NCI-H1105 (cell line): ENCODE measurements around the gene SCLY.
"Not testable (repeated sequence)": the region's sequence is repeated elsewhere in the genome, so short reads cannot be mapped to it uniquely, and the experiment has no call there.

Experiments used
- DNase-seq: peaks from one replicate; lab custom pipeline; 2025; lab: John Stamatoyannopoulos, UW

SCLY gene

DNA sequence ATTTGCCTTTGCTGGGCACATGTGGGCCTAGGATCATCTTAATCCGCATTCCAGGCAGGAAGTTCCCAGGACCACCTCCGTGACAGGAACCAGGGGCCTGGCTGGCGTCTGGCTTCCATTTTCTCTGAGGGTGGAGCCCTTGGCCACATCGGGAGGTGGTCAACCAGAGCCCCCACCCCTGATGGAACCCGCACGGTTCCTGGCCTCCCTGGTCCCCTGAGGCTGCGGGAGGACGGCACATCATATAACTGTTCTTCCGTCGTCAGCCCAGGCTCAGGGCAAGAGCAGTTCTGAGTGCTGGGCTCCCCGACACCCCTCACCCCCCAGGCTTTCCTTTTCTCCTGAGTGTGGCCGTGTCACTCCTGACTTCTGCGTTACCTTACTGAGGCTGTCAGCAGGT lies 52.8 kb downstream of the SCLY start:
- DNase-seq: no peak

DNA sequence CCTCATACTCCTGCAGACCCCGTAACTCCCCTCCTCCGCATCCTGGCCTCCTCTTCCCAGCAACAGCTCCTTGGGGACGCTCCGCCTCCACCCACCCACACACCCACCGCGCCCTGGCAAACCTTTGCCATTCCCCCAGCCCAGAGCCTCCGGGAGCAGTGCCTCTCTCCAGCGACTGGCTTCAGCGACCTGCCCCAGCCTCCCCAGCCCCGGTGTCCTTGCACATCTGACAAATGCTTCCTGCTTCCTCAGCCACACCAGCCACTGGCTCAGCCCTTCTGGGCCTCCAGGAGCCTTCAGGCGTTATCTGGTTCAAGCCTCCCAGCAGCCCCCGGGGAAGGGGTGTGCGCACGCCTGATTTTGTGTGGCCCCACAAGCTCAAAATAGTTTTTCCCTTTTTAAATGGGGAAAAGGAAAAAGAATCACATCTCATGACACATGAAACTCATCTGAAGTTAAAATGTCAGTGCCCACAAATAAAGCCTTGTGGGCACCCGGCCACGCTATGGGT lies 53.6 kb downstream of the SCLY start:
- DNase-seq: no peak

DNA sequence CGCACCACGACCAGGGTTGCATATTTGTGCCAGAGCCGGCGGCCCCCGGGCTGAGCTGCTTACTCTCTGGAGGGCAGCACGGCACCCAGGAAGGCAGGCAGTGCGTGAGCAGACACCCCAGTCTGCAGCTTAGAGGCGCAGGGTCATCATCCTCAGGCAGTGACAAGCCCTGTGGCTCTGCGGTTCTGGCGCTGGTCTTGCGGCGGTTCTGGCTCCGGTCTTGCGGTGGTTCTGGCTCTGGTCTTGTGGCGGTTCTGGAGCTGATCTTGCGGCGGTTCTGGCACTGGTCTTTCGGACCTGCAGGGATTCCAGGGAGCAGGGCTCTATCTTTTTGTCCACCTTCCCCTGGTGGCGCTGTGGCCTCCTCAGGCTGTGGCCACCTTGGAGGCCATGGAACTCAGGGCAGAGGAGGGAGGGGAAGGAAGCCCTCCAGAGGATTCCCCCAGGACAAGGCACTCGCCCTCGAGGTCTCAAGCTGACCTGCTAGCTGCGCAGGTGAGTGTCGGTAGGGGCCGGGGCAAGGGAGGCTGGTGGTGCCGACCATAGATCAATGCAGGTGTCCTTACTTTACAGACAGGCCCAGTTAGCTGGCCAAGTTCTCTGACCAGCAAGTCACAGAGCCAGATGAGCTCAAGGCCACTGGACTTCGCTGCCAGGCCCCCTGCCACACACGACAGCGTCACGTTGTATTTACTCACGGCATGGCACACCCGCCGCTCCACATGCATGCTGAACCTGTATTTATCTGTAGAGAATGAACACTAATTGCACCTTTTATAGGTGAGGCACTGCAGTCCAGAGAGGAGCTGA lies 54.3 kb downstream of the SCLY start:
- no peak for DNase-seq

DNA sequence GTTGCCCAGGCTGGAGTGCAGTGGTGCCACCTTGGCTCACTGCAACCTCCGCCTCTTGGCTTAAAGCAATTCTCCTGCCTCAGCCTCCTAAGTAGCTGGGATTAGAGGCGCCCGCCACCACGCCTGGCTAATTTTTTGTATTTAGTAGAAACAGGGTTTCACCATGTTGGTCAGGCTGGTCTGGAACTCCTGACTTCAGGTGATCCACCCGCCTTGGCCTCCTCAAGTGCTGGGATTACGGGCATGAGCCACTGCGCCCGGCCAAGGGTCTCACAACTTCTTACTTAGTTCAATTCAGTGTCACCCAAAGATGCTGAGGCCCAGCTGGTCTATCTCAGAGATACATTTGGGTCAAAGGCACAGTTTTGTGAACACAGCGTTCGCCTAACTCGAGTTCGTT lies 54.9 kb downstream of the SCLY start:
- not testable (repeated sequence) for DNase-seq

DNA sequence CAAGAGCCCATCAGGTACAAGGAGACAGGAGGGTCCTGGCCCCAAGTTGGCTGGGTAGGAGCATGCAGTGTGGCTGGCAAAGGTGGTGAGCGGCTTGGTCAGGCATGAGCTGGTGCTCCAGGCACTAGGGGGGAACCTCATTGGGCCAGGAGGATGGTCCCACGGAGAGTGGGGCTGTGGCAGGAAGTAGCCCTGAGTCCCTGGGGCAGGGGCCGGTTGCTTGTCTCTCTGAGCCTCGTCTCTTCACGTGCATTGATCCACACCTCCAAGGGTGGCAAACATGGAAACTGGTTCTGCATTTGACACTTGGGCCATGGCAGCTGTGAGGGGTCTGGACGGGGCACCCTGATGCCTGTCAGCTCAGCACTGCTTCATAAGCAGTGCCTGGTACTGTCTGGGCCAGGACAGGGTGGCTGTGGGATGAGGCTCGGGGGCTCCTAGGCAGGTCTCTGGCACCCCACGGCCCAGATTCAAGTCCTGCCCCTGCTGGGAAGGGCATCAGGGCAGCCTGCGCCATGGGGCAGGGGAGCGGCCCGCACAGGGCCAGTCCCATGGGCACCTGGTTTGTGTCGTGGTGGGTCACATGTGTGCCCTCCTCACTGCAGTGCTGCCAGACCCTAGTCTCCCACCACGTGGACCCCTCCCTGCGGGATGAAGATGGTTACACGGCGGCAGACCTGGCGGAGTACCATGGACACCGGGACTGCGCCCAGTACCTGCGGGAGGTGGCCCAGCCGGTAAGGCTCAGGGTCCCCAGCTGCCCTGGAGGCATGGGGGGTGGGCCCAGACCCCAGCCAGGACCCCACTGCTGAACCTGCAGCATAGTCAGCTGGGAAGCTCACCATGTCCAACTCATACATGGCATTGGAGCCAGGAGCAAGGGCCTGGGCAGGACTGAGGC lies 55.7 kb downstream of the SCLY start:
- DNase-seq: no peak

DNA sequence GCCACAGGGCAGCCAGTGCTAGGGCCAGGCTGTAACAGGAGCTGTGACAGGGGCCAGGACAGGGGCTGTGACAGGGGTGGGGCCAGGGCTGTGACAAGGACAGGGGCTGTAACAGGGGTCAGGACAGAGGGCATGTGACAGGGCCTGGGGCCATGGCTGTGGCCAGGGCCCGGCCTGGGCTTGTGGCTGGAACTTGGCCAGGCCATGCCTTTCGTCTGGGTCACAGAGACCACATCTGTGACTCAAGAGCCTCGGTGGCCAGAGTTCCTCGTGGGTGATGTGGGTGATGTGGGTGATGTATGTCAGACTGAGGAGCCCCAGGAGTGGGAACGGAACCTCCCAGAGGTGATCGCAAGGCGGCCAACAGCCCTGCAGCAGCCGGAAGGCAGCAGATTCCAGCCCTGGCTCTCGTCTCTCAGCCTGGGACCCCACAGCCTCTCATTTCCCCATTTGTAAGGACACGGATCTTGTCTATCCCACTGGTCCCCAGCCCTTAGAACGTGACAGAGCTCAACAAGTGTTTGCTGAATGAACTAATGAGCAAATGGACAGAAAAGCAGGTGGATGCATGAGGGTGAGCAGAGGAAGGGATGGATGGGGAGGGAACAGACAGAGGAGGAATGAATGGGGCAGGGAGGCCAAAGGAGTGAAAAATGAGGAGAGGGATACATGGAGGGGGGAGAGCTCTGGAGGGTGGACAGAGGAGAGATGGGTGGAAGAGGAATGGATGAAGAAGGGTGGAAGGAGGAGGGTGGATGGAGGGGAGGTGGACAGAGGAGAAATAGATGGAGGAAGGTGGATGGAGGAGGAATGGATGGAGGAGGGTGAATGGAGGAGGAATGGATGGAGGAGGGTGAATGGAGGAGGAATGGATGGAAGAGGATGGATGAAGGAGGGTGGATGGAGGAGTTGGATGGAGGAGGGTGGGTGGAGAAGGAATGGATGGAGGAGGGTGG lies 56.7 kb downstream of the SCLY start:
- no peak for DNase-seq

DNA sequence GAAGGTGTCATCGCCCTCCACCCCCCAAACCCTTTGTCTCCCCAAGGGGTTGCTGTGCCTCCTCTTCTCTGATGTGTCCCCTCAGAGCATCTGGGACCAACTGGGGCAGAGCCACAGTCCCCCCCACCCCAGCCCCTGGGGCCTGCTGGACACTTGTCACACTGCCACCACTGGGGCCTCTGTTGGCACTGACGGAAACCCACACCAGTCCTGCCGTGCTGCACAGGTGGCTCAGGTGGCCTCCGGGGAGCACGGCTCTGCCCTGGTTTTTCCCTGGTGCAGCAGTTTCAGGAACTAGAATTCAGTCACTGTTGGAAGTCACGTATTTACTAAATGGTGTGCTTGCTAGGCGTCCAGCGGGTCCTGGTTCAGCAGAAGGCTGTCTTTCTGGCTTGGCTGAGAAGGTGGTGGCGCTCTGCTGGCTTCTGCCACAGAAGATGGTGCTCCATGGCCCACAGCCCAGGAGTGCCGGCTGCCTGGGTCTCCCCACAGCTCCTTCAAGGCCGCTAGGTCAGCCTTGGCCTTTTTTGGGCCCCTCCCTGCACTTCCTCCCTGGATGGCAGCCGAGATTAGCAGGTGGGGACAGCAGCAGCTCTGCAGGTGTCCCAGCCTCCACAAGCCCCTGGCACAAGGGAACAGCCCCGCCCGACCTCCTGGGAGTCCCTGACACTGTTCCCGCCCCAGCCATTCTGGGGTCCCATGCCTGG lies 59.1 kb downstream of the SCLY start:
- no peak for DNase-seq

DNA sequence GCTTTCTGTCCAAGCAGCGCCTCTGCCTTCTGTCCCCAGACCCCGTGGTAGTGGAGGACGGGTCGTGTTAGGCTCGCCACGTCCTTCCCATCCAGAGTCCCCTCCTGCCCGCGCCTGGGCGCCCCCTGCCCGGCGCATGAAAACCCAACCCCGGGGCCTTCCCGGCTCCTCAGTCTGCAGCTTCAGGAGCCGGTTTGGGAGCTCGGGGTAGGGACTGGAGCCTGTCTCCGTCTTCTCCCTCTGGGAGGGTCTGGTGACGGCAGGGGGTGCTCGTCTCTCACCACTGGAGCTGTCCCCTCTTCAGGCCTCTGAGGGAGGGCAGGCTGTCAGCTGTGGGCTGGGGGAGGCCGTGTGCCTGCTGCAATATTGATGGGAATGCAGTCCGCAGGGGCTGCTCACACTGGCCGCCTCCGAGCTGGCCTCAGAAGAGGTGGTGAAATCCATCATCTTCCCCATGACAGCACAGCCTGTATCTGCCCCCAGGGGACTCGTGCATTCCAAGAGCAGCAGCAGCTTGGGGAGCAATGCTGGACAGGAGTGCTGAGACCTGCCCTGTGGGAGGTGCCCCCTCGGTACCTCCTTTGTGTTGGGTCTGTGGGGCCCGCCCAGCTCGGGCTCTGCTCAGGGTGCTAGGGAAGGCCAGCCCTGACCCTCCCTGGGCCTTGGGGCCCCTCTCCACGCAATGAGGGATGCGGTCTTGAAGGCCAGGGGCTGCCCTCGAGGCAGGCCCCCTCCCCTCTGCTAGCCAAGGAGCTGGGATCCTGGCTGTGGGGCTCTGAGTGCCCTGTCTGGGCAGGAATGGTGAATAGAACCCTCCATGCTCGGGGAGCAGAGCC lies 59.9 kb downstream of the SCLY start:
- no peak for DNase-seq

DNA sequence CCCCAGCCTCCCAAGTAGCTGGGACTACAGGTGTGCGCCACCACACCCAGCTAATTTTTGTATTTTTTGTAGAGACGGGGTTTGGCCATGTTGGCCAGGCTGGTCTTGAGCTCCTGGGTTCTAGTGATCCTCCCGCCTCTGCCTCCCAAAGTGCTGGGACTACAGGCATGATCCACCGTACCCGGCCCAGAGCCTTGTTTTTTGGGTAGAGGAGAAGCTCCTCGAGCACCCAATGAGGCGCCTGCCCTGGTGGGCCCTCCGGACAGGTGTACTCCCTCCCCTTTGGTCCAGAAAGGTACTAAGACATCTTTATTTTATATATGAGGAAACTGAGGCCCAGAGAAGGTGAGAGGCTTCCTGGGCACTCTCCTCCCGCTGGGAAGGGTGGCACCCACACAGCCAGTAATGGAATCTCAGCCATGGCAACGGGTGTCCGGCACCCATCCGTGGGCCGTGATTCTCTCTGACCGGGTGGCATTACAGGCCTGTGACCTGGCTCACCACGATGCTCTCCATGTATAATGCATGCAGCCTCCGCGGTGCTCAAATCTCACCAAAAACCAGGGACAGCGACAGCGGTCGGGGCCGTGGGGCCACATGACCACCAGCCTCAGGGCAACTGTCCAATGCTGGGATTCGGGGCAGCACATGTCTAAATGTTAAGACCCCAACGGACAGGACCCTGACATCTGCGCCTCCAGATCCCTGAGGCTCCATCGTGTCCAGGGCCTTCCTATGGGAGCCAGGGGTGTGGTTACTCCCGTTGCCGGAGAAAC lies 60.9 kb downstream of the SCLY start:
- DNase-seq: no peak

DNA sequence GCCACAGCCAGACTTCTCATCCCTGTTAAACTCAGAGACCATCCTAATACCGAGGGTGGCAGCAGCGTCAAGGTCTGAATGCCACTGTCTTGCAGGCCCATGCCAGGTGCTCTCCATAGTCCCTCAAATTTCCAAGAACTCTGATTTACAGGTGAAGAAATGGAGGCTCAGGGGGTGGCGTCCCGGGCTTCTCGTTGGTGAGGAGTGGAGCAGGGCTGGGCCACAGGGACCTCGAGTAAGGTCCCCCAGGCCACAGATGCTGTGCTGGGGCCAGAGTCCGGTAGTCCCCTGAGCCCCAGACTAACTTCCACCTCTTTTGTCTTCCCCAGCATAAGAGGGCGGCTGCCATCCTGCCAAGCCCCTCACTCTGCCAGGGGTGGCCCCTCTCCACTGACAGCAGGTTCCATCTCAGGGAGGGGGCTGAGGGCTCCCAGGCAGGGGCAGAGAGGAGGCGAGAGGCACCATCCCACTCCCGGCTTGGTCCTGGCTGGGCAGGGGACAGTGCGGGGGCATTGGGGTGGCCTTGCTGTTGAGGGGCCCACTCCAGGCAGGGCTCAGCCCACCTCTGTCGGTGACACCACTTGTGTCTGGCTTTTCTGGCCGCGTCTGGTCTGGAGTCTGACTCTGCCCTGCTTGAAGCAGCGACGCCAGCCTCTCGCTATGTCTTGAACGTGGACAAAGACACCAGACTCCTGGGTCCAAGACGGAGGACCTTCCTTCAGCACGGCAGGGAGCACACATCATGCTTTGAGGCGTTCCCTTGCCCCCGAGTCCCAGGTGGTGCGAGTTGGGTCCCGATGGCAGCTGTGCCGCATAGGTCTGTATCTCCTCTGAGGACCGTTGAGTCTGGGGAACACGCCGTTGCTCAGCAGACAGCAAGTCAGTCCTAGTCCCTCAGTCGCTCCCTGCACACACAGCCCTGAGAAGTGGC lies 61.8 kb downstream of the SCLY start:
- DNase-seq: no peak

DNA sequence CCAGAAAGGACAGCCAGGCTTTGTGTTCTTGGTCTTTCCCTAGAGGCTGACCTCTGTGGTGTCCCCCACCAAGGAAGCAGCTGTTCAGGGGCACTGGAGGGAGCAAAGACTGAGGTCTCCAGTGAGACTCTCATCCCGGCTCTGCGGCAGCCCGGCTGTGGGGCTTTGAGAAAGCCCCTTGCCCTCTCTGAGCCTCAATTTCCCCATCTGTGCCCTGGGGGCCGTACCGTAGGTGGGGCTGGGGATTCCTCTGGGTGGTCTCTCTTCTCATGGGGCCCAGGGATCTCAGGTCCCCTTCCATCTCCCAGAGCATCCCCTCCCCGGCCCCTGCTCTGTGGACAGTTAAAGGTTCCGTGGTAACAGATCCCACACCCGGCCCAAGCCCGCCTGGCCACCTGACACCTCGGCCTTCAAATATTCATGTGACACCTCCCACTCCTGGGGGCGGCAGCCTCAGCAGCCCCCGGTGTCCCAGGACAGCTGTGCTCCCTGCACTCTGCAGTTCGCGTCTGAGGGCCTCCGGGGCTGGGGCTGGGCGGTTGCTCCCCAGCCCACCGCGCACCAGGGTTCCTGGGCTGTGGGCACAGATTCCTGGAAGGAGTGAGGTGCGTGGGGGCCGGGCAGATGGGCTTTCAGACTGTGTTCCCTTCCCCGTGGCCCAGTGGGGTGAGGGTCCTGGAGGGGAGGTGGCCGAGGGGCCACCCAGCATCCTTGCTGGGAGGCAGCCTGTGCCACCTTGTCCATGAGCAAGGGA lies 62.6 kb downstream of the SCLY start:
- no peak for DNase-seq

DNA sequence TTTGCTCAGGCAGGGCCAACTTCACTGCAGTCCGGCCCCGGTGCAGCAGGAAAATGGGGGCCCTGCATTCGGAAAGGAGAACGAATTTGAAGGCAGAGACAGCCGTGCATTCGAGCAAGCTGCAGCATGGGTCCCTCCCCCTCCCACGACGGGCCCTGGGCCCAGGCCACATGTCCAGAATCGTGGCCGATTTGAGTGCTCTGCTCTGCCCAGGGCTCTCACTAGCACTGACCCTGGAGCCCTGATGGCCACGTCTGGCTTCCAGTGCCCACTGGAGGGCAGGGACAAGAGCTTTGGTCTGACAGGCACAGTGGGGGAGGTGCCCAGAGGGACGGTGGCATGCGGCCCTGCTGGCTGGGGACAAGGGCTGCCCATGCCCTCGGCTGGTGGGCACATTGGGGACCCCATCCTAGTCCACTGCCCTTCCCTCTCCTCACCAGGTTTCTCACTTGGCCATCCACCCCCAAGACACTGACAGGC lies 63.2 kb downstream of the SCLY start:
- DNase-seq: no peak

DNA sequence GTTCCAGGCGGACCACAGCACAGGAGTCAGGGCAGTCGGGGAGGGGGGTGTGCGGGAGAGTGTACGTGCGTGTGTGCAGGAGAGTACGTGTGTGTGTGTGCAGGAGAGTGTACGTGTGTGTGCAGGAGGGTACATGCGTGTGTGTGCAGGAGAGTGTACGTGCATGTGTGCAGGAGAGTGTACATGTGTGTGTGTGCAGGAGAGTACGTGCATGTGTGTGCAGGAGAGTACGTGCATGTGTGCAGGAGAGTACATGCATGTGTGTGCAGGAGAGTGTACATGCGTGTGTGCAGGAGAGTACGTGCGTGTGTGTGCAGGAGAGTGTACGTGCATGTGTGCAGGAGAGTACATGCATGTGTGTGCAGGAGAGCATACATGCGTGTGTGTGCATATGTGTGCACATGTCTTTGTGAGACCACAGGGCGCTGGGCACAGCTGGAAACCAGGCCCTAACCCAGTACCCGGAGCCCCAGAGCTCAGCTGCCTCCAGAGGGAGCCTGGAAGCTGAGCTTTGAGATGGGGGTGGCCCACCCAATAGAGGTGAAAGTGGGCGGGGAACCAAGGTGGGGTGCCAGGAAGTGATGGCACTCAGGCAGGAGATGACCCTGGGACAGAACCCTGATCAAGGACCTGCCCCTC lies 63.8 kb downstream of the SCLY start:
- no peak for DNase-seq

DNA sequence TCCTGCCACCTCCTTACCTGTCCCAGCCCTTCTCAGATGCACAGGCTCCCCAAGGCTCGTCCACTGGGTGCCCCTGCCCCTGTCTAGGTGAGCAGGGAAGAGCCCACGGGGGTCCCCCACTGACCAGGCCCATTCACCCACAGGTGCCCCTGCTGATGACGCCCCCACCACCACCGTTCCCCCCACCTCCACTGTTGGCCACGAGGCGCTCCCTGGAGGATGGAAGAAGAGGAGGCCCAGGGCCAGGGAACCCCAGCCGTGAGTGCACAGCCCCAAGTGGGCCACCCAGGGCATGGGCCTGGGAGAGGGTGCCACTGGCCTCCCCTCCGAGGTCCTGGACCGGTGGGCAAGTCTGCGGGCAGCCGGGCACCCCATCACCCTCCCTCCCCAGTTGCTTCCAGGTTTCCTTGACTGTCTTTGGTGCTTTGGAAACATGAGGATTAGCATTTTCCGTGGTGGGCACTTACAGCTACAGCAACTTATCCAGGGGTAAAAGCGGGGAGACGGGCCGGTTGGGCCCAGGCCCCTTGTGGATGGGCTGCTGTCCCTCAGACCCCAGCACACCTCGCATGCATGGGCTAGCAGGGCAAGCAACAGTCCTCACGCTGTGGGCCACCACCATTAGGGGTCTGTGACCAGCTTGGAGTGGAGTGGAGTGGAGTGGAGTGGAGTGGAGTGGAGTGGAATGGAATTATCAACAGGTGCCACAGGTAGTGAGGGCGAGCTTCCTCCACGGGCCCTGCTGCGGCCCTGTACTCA lies 64.5 kb downstream of the SCLY start:
- no peak for DNase-seq

DNA sequence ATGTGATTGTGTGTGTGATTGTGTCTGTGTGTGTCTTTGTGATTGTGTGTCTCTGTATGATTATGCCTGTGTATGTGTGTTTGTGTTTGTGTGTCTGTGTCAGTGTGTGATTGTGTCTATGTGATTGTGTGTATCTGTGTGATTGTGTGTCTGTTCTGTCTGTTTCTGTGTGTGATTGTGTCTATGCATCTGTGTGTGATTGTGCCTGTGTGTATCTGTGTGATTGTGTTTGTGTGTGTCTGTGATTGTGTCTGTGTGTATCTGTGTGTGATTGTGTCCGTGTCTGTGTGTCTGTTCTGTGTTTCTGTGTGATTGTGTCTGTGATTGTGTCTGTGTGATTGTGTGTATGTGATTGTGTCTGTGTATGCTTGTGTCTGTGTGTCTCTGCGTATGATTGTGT lies 65.5 kb downstream of the SCLY start:
- DNase-seq: no peak

DNA sequence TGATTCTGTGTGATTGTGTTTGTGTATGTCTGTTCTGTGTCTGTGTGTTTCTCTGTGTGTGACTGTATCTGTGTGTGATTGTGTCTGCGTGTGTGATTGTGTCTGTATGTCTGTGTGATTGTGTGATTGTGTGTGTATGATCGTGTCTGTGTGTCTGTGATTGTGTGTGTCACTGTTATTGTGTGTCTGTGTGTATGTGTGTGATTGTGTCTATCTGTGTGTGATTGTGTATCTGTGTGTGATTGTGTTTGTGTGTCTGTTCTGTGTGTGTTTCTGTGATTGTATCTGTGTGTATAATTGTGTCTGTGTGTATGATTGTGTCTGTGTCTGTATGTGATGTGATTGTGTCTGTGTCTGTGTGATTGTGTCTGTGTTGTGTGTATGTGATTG lies 66.0 kb downstream of the SCLY start:
- DNase-seq: no peak
